Smooth muscle cell (in vitro differentiated cells): ENCODE measurements around the gene RIMBP2. TPM values are rescaled to one million over a fixed set of nuclear protein-coding genes. Genes with fewer than 3 reads are reported as not detected.

ENCODE experiments used
- DNase-seq: peaks from one replicate; lab custom pipeline; 2025; ENCODE audit not compliant: unreplicated experiment; lab: John Stamatoyannopoulos, UW
- H2AFZ ChIP-seq: fragments of 200-600 bp; sonication (generic); 2 replicates; pipeline ENCODE4 v1.6.0; 2016; ENCODE audit warnings: antibody characterized with exemption, low read depth, mild to moderate bottlenecking
- H3F3A ChIP-seq: fragments of 200-600 bp; sonication (generic); 2 replicates; pipeline ENCODE4 v1.6.0; 2017; ENCODE audit warnings: antibody characterized with exemption, low read depth
- H3K27ac ChIP-seq: fragments of 200-600 bp; sonication (generic); 2 replicates; pipeline ENCODE4 v1.5.1; 2016; ENCODE audit warnings: low read depth, mild to moderate bottlenecking
- H3K27me3 ChIP-seq: fragments of 200-600 bp; sonication (generic); 2 replicates; pipeline ENCODE4 v1.6.1; 2016; ENCODE audit warnings: low read depth, mild to moderate bottlenecking
- H3K36me3 ChIP-seq: fragments of 200-600 bp; sonication (generic); 2 replicates; pipeline ENCODE4 v1.5.1; 2016; ENCODE audit warnings: low read depth
- H3K4me1 ChIP-seq: fragments of 200-600 bp; sonication (generic); 2 replicates; pipeline ENCODE4 v1.5.1; 2016; ENCODE audit warnings: low read depth
- H3K4me2 ChIP-seq: fragments of 200-600 bp; sonication (generic); 2 replicates; pipeline ENCODE4 v1.6.0; 2016; ENCODE audit warnings: mild to moderate bottlenecking
- H3K4me3 ChIP-seq: fragments of 200-600 bp; sonication (generic); 2 replicates; pipeline ENCODE4 v1.5.1; 2016; ENCODE audit warnings: mild to moderate bottlenecking
- H3K79me2 ChIP-seq: fragments of 200-600 bp; sonication (generic); 2 replicates; pipeline ENCODE4 v1.6.0; 2016; ENCODE audit warnings: low read depth, mild to moderate bottlenecking
- H3K9ac ChIP-seq: fragments of 200-600 bp; sonication (generic); 2 replicates; pipeline ENCODE4 v1.6.0; 2016; ENCODE audit warnings: low read depth
- H3K9me3 ChIP-seq: fragments of 200-600 bp; sonication (generic); replicated peaks from 2 replicates; pipeline ENCODE4 v1.5.1; 2016; ENCODE audit warnings: low read depth
- H4K20me1 ChIP-seq: fragments of 200-600 bp; sonication (generic); 2 replicates; pipeline ENCODE4 v1.6.0; 2016; ENCODE audit warnings: low read depth
- CTCF ChIP-seq: fragments of 200-600 bp; sonication (generic); IDR thresholded peaks from 2 replicates; pipeline ENCODE4 v1.5.1; 2017; ENCODE audit warnings: borderline replicate concordance, mild to moderate bottlenecking, antibody characterized with exemption; ENCODE audit not compliant: insufficient read depth, poor library complexity, severe bottlenecking
- WGBS: methylation state at CpG from one replicate; pipeline ENCODE4 v1.1.7; 2016; ENCODE audit warnings: low lambda C conversion rate; 5-methylcytosine and 5-hydroxymethylcytosine counted together
- polyA plus RNA-seq: library from polyadenylated mRNA; unstranded; fragments of >200 nt; fragmentation: Nextera tagmentation; extraction: Ambion mirVana; gene quantifications from 2 replicates; pipeline ENCODE4 v1.2.1, GENCODE V29; 2016
- total RNA-seq: library from RNA; depleted of rRNA; stranded (reverse); fragments of >200 nt; gene quantifications from 2 replicates; pipeline ENCODE4 v1.2.3, GENCODE V29; 2014

RIMBP2 gene
- total and polyA plus RNA-seq, 2 experiments from 2014 or later, result 2.3 TPM; not detected in 1

GRCh38 chr12:130433411-130433810 lies 282.7 kb downstream of the RIMBP2 start:
- Histone ChIP-seq H4K20me1 (no peaks in the 10 kb centered on the region), H3K27me3 (no peaks in the 10 kb centered on the region), H3K36me3 (no peaks in the 10 kb centered on the region), H2AFZ (no peak overlapping the region), H3K27ac (no peak overlapping the region), H3F3A (no peaks in the 10 kb centered on the region), H3K4me2 (no peak overlapping the region), H3K9me3 (no peaks in the 10 kb centered on the region), H3K4me1 (no peaks in the 10 kb centered on the region), H3K9ac (no peak overlapping the region), H3K79me2 (no peaks in the 10 kb centered on the region), H3K4me3 (no peak overlapping the region)
- 85% methylated on average over 6 of the region's 6 CpGs for WGBS
- no peak for TF ChIP-seq CTCF
- no peak for DNase-seq

- 95% methylated on average over 11 of the region's 11 CpGs for WGBS
- no peaks in the 10 kb centered on the region for H3K27me3 ChIP-seq
- no peaks in the 10 kb centered on the region for H3K4me1 ChIP-seq
- H3K79me2 ChIP-seq, result no peaks in the 10 kb centered on the region
- H3K4me2 ChIP-seq, result no peak overlapping the region
- TF ChIP-seq CTCF, result no peak
- no peak for DNase-seq
- no peaks in the 10 kb centered on the region for H4K20me1 ChIP-seq
- H3K4me3 ChIP-seq, result no peak overlapping the region
- H3F3A ChIP-seq, result no peaks in the 10 kb centered on the region
- H3K9ac ChIP-seq, result no peak overlapping the region
- no peaks in the 10 kb centered on the region for H3K36me3 ChIP-seq
- H2AFZ ChIP-seq, result no peak overlapping the region
- no peaks in the 10 kb centered on the region for H3K9me3 ChIP-seq
- H3K27ac ChIP-seq, result no peak overlapping the region
These were observed 284.9 kb downstream of the RIMBP2 start for GRCh38 chr12:130431176-130431575.

- no peaks in the 10 kb centered on the region for H4K20me1 ChIP-seq
- DNase-seq, result no peak
- no peaks in the 10 kb centered on the region for H3K27me3 ChIP-seq
- TF ChIP-seq CTCF, result no peak
- H3K9ac ChIP-seq, result no peak overlapping the region
- no peaks in the 10 kb centered on the region for H3K4me1 ChIP-seq
- no peak overlapping the region for H3K27ac ChIP-seq
- no peaks in the 10 kb centered on the region for H3K79me2 ChIP-seq
- WGBS, result 89% methylated on average over 24 of the region's 24 CpGs
- H3K4me2 ChIP-seq, result no peak overlapping the region
- no peaks in the 10 kb centered on the region for H3K36me3 ChIP-seq
- no peaks in the 10 kb centered on the region for H3K9me3 ChIP-seq
- H2AFZ ChIP-seq, result no peak overlapping the region
- no peak overlapping the region for H3K4me3 ChIP-seq
- no peaks in the 10 kb centered on the region for H3F3A ChIP-seq
These were observed 286.2 kb downstream of the RIMBP2 start for GRCh38 chr12:130429656-130430505.

- no peak overlapping the region for H3K27ac ChIP-seq
- no peaks in the 10 kb centered on the region for H3K27me3 ChIP-seq
- no peak overlapping the region for H3K4me2 ChIP-seq
- H3K4me3 ChIP-seq, result no peak overlapping the region
- H4K20me1 ChIP-seq, result no peaks in the 10 kb centered on the region
- WGBS, result 86% methylated on average over 15 of the region's 15 CpGs
- no peak for DNase-seq
- no peaks in the 10 kb centered on the region for H3K79me2 ChIP-seq
- no peaks in the 10 kb centered on the region for H3K36me3 ChIP-seq
- H3K9me3 ChIP-seq, result no peaks in the 10 kb centered on the region
- no peak overlapping the region for H3K9ac ChIP-seq
- no peak overlapping the region for H2AFZ ChIP-seq
- no peak for TF ChIP-seq CTCF
- no peaks in the 10 kb centered on the region for H3F3A ChIP-seq
- H3K4me1 ChIP-seq, result no peaks in the 10 kb centered on the region
These were observed 288.0 kb downstream of the RIMBP2 start for GRCh38 chr12:130428116-130428515.
